NCI-H1417 (cell line): Measurements from ENCODE around the gene TUBA4B.
A peak's percentile ranks its signal among the peaks of the same experiment; 100 is the strongest.
"Not testable (repeated sequence)": the region's sequence is repeated elsewhere in the genome, so short reads cannot be mapped to it uniquely, and the experiment has no call there.

ENCODE experiments used
- DNase-seq, 3 experiments: peaks; one replicate each; lab custom pipeline; 2025; lab: John Stamatoyannopoulos, UW

Gene TUBA4B

GRCh38 chr2:219290381-219291171, 37.5 kb downstream of the TUBA4B start:
- no peak for DNase-seq

- no peak for DNase-seq
Measured at GRCh38 chr2:219291394-219291793, 38.4 kb downstream of the TUBA4B start.

GRCh38 chr2:219291910-219292490, 39.0 kb downstream of the TUBA4B start:
- DNase-seq: no peak

GRCh38 chr2:219292616-219293015, 39.6 kb downstream of the TUBA4B start:
- no peak for DNase-seq

- DNase-seq: no peak
Measured at GRCh38 chr2:219293736-219294231, 40.7 kb downstream of the TUBA4B start.

- DNase-seq: peak; percentile 8 to 81 (median 14)
Measured at GRCh38 chr2:219294356-219295351, 41.6 kb downstream of the TUBA4B start.

GRCh38 chr2:219296142-219296541, 43.1 kb downstream of the TUBA4B start:
- no peak for DNase-seq

- no peak for DNase-seq
Measured at GRCh38 chr2:219296631-219297391, 43.8 kb downstream of the TUBA4B start.

- DNase-seq: no peak
Measured at GRCh38 chr2:219297766-219298456, 44.9 kb downstream of the TUBA4B start.

- DNase-seq: peak; percentile 48 to 76 (median 51)
Measured at GRCh38 chr2:219298759-219299371, 45.8 kb downstream of the TUBA4B start.

GRCh38 chr2:219299372-219299760, 46.3 kb downstream of the TUBA4B start:
- DNase-seq: no peak

- no peak for DNase-seq
Measured at GRCh38 chr2:219300022-219300421, 47.0 kb downstream of the TUBA4B start.

GRCh38 chr2:219302412-219302968, 49.4 kb downstream of the TUBA4B start:
- no peak for DNase-seq

GRCh38 chr2:219304223-219304622, 51.2 kb downstream of the TUBA4B start:
- no peak for DNase-seq

GRCh38 chr2:219306047-219306446, 53.0 kb downstream of the TUBA4B start:
- no peak for DNase-seq

- DNase-seq: peak in 2 of 3 experiments; percentile 67 to 79
Measured at GRCh38 chr2:219308142-219309101, 55.4 kb downstream of the TUBA4B start.

GRCh38 chr2:219309278-219309677, 56.2 kb downstream of the TUBA4B start, which contains the start of gene PTPRN:
Gene PTPRN, minus strand, starts transcription at chr2:219309401. Its CDS starts 69 bp downstream, at chr2:219309332.
- peak in 2 of 3 experiments; percentile 65 to 83 for DNase-seq

- not testable (repeated sequence) for DNase-seq
Measured at GRCh38 chr2:219312683-219313263, 59.7 kb downstream of the TUBA4B start.
